GM23338 (cell line): ENCODE data around the gene PRR11. TPM values are rescaled to one million over a fixed set of nuclear protein-coding genes. Genes with fewer than 3 reads are reported as not detected.

ENCODE experiments used
- ATAC-seq: fragments of 200-7000 bp; cut with Tn5 transposase; 3 replicates; pipeline ENCODE4 v1.9.1; 2020
- DNase-seq: peaks from one replicate; pipeline ENCODE4 v3.0.0-alpha.2; 2015; ENCODE audit warnings: low spot score
- H2AFZ ChIP-seq: fragments of 200-600 bp; sonication (generic); 2 replicates; pipeline ENCODE4 v1.8.0; 2016; ENCODE audit warnings: antibody characterized with exemption, mild to moderate bottlenecking, moderate library complexity
- H3F3A ChIP-seq: fragments of 200-600 bp; sonication (generic); replicated peaks from 2 replicates; pipeline ENCODE4 v1.8.0; 2017; ENCODE audit warnings: antibody characterized with exemption, mixed run types, low read depth
- H3K27ac ChIP-seq: fragments of 200-600 bp; sonication (generic); 2 replicates; pipeline ENCODE4 v1.6.1; 2016; ENCODE audit warnings: low read depth
- H3K27me3 ChIP-seq: fragments of 200-600 bp; sonication (generic); 2 replicates; pipeline ENCODE4 v1.8.0; 2016; ENCODE audit warnings: mild to moderate bottlenecking, mixed run types, moderate library complexity; ENCODE audit not compliant: insufficient read depth
- H3K36me3 ChIP-seq: fragments of 200-600 bp; sonication (generic); 2 replicates; pipeline ENCODE4 v1.8.0; 2016; ENCODE audit warnings: mild to moderate bottlenecking; ENCODE audit not compliant: insufficient read depth
- H3K4me1 ChIP-seq: fragments of 200-600 bp; sonication (generic); 2 replicates; pipeline ENCODE4 v1.8.0; 2016; ENCODE audit warnings: mild to moderate bottlenecking, moderate library complexity; ENCODE audit not compliant: insufficient read depth
- H3K4me2 ChIP-seq: fragments of 200-600 bp; sonication (generic); 2 replicates; pipeline ENCODE4 v1.7.1; 2017; ENCODE audit warnings: mixed run types
- H3K4me3 ChIP-seq: fragments of 200-600 bp; sonication (generic); 2 replicates; pipeline ENCODE4 v1.6.1; 2016; ENCODE audit warnings: mixed run types
- H3K79me2 ChIP-seq: fragments of 200-600 bp; sonication (generic); replicated peaks from 2 replicates; pipeline ENCODE4 v1.8.0; 2017; ENCODE audit warnings: mild to moderate bottlenecking; ENCODE audit not compliant: insufficient read depth
- H3K9me2 ChIP-seq: fragments of 200-600 bp; sonication (generic); 2 replicates; pipeline ENCODE4 v1.8.0; 2017; ENCODE audit not compliant: insufficient read depth
- H4K20me1 ChIP-seq: fragments of 200-600 bp; sonication (generic); replicated peaks from 2 replicates; pipeline ENCODE4 v1.8.0; 2017; ENCODE audit warnings: mild to moderate bottlenecking; ENCODE audit not compliant: insufficient read depth
- H3K27ac Mint-ChIP-seq: 2 replicates; pipeline ENCODE4 v1.8.0; 2020; ENCODE audit warnings: inconsistent platforms, mild to moderate bottlenecking, moderate library complexity, mixed read lengths
- H3K27me3 Mint-ChIP-seq: 3 replicates; pipeline ENCODE4 v1.8.0; 2022; ENCODE audit warnings: low read depth, mild to moderate bottlenecking, moderate library complexity, mixed read lengths, inconsistent platforms; ENCODE audit not compliant: insufficient read depth, poor library complexity
- H3K36me3 Mint-ChIP-seq: 3 replicates; pipeline ENCODE4 v1.8.0; 2021; ENCODE audit warnings: low read depth, mild to moderate bottlenecking, inconsistent platforms, moderate library complexity, mixed read lengths
- H3K4me1 Mint-ChIP-seq: 3 replicates; pipeline ENCODE4 v1.8.0; 2020; ENCODE audit warnings: mild to moderate bottlenecking, inconsistent platforms, mixed read lengths
- H3K4me3 Mint-ChIP-seq: 3 replicates; pipeline ENCODE4 v1.8.0; 2021; ENCODE audit warnings: moderate library complexity, mild to moderate bottlenecking, inconsistent platforms, mixed read lengths
- H3K9me3 Mint-ChIP-seq: 3 replicates; pipeline ENCODE4 v1.8.0; 2020; ENCODE audit warnings: moderate library complexity, mild to moderate bottlenecking, inconsistent platforms, mixed read lengths
- EZH2phosphoT487 ChIP-seq: fragments of 200-600 bp; sonication (generic); IDR thresholded peaks from one replicate; pipeline ENCODE4 v1.8.1; 2018; ENCODE audit warnings: antibody characterized with exemption; ENCODE audit not compliant: unreplicated experiment
- NANOG ChIP-seq: IDR thresholded peaks from 2 replicates; pipeline ENCODE4 v1.6.1; 2016; ENCODE audit warnings: antibody characterized with exemption, borderline replicate concordance
- STAT1 ChIP-seq: IDR thresholded peaks from one replicate; pipeline ENCODE4 v1.6.1; 2016; ENCODE audit warnings: antibody characterized with exemption; ENCODE audit not compliant: unreplicated experiment
- ZNF114 ChIP-seq: fragments of 250-450 bp; sonication (Bioruptor Pico); IDR thresholded peaks from 2 replicates; pipeline ENCODE4 v1.5.0; 2020; ENCODE audit warnings: mild to moderate bottlenecking, moderate library complexity
- ZNF331 ChIP-seq: fragments of 250-450 bp; sonication (Bioruptor Pico); IDR thresholded peaks from 2 replicates; pipeline ENCODE4 v1.5.0; 2020; ENCODE audit warnings: low read depth, mild to moderate bottlenecking, moderate library complexity
- polyA plus RNA-seq: library from polyadenylated mRNA; unstranded; fragments of >200 nt; fragmentation: Nextera tagmentation; extraction: Ambion mirVana; gene quantifications from 2 replicates; pipeline ENCODE4 v1.2.1, GENCODE V29; 2016
- total RNA-seq: library from RNA; depleted of rRNA; stranded (reverse); fragments of >200 nt; shearing (Covaris generic); gene quantifications from 2 replicates; pipeline ENCODE4 v1.2.3, GENCODE V29; 2014
- TF ChIP-seq, protein P1 (sequence below): IDR thresholded peaks from 2 replicates; pipeline ENCODE4 v1.6.1; 2016; ENCODE audit warnings: antibody characterized with exemption
- TF ChIP-seq, protein P2 (sequence below): fragments of 250-450 bp; sonication (Bioruptor Pico); IDR thresholded peaks from 2 replicates; pipeline ENCODE4 v1.5.0; 2020; ENCODE audit warnings: mild to moderate bottlenecking, moderate library complexity
- TF ChIP-seq, protein P3 (sequence below), 2 experiments: fragments of 200-600 bp in 1 of 2; sonication (generic) in 1 of 2; conservative IDR thresholded peaks; 2 replicates each; pipeline versions ENCODE4 v1.5.1 to v1.6.1; 2016 to 2017; ENCODE audit warnings: antibody characterized with exemption in 2 of 2, low read depth in 2 of 2, mild to moderate bottlenecking in 2 of 2, moderate library complexity in 1 of 2

PRR11 gene
- total and polyA plus RNA-seq, 2 experiments from 2014 or later = 42.7 to 55.9 TPM

DNA sequence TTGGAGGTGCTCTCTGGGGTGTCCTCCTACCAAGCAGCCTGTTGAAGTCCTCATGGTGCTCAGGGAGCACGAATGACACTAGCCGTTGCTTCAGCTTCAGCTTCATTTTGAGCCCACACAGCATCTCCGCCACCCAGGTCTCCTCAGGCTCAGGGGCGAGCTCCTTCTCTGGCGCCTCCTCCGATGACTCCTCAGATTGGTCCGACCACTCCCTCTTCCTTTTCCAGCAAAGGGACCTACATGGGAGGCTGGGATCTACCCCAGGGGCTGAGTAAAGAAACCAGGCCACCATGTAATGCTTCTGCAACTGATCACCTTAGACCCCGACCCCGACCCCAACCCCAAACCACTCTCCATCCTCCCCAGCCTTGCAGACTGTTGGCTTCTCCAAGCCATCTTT lies 25.9 kb downstream of the PRR11 start:
- Mint-ChIP-seq H3K4me3 (no peak overlapping the region), H3K4me1 (no peaks in the 10 kb centered on the region; the same call in 2 of the 3 replicates), H3K27me3 (peaks cover 6% of the 10 kb centered on the region), H3K27ac (no peak overlapping the region), H3K9me3 (no peaks in the 10 kb centered on the region), H3K36me3 (peaks cover 37% of the 10 kb centered on the region)
- no peaks in the 10 kb centered on the region for H3K9me2 ChIP-seq
- peaks cover 8% of the 10 kb centered on the region for H3K36me3 ChIP-seq
- H3K4me2 ChIP-seq = no peak overlapping the region
- H4K20me1 ChIP-seq = no peaks in the 10 kb centered on the region
- H3K4me1 ChIP-seq = no peaks in the 10 kb centered on the region
- no peak for ATAC-seq
- H2AFZ ChIP-seq = no peak overlapping the region
- DNase-seq = no peak
- no peaks in the 10 kb centered on the region for H3K27me3 ChIP-seq
- no peaks in the 10 kb centered on the region for H3K79me2 ChIP-seq
- H3F3A ChIP-seq = no peaks in the 10 kb centered on the region
- no peak overlapping the region for H3K27ac ChIP-seq
- no peak overlapping the region for H3K4me3 ChIP-seq
- TF ChIP-seq, protein P1, sequence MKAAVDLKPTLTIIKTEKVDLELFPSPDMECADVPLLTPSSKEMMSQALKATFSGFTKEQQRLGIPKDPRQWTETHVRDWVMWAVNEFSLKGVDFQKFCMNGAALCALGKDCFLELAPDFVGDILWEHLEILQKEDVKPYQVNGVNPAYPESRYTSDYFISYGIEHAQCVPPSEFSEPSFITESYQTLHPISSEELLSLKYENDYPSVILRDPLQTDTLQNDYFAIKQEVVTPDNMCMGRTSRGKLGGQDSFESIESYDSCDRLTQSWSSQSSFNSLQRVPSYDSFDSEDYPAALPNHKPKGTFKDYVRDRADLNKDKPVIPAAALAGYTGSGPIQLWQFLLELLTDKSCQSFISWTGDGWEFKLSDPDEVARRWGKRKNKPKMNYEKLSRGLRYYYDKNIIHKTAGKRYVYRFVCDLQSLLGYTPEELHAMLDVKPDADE = no peak

DNA sequence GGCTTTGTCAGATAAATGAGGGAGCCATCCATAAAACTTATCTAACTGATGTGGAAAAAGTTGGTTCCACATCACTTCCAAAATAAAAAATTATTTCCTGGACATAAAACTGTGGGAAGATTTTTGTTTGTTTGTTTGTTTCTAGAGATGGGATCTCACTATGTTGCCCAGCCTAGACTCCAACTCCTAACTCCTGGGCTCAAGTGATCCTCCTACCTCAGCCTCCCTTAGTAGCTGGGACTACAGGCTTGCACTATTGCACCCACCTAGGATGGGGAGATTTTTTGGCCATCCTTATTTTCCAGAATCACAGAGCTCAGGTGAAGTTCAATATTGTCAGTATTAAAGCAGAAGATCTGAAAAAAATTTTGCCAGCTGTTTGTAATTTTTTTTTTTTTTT lies 30.5 kb downstream of the PRR11 start:
- Histone ChIP-seq H3K4me3 (no peak overlapping the region), H3F3A (no peaks in the 10 kb centered on the region), H3K4me1 (no peaks in the 10 kb centered on the region), H3K9me2 (no peaks in the 10 kb centered on the region), H3K36me3 (peaks cover 17% of the 10 kb centered on the region), H3K4me2 (no peak overlapping the region), H3K27me3 (no peaks in the 10 kb centered on the region), H3K79me2 (no peaks in the 10 kb centered on the region), H2AFZ (no peak overlapping the region), H3K27ac (no peak overlapping the region), H4K20me1 (no peaks in the 10 kb centered on the region)
- Mint-ChIP-seq H3K9me3 (no peaks in the 10 kb centered on the region), H3K36me3 (peaks cover 42% of the 10 kb centered on the region), H3K27me3 (peaks cover 5% of the 10 kb centered on the region), H3K27ac (no peak overlapping the region), H3K4me1 (no peaks in the 10 kb centered on the region), H3K4me3 (no peak overlapping the region)
- ATAC-seq (no peak), DNase-seq (no peak)
- TF ChIP-seq ZNF114 (CRISPR knock-in tag) (no peak), STAT1 (no peak), EZH2phosphoT487 (no peak), ZNF331 (CRISPR knock-in tag) (no peak), NANOG (no peak)
- TF ChIP-seq, protein P2, sequence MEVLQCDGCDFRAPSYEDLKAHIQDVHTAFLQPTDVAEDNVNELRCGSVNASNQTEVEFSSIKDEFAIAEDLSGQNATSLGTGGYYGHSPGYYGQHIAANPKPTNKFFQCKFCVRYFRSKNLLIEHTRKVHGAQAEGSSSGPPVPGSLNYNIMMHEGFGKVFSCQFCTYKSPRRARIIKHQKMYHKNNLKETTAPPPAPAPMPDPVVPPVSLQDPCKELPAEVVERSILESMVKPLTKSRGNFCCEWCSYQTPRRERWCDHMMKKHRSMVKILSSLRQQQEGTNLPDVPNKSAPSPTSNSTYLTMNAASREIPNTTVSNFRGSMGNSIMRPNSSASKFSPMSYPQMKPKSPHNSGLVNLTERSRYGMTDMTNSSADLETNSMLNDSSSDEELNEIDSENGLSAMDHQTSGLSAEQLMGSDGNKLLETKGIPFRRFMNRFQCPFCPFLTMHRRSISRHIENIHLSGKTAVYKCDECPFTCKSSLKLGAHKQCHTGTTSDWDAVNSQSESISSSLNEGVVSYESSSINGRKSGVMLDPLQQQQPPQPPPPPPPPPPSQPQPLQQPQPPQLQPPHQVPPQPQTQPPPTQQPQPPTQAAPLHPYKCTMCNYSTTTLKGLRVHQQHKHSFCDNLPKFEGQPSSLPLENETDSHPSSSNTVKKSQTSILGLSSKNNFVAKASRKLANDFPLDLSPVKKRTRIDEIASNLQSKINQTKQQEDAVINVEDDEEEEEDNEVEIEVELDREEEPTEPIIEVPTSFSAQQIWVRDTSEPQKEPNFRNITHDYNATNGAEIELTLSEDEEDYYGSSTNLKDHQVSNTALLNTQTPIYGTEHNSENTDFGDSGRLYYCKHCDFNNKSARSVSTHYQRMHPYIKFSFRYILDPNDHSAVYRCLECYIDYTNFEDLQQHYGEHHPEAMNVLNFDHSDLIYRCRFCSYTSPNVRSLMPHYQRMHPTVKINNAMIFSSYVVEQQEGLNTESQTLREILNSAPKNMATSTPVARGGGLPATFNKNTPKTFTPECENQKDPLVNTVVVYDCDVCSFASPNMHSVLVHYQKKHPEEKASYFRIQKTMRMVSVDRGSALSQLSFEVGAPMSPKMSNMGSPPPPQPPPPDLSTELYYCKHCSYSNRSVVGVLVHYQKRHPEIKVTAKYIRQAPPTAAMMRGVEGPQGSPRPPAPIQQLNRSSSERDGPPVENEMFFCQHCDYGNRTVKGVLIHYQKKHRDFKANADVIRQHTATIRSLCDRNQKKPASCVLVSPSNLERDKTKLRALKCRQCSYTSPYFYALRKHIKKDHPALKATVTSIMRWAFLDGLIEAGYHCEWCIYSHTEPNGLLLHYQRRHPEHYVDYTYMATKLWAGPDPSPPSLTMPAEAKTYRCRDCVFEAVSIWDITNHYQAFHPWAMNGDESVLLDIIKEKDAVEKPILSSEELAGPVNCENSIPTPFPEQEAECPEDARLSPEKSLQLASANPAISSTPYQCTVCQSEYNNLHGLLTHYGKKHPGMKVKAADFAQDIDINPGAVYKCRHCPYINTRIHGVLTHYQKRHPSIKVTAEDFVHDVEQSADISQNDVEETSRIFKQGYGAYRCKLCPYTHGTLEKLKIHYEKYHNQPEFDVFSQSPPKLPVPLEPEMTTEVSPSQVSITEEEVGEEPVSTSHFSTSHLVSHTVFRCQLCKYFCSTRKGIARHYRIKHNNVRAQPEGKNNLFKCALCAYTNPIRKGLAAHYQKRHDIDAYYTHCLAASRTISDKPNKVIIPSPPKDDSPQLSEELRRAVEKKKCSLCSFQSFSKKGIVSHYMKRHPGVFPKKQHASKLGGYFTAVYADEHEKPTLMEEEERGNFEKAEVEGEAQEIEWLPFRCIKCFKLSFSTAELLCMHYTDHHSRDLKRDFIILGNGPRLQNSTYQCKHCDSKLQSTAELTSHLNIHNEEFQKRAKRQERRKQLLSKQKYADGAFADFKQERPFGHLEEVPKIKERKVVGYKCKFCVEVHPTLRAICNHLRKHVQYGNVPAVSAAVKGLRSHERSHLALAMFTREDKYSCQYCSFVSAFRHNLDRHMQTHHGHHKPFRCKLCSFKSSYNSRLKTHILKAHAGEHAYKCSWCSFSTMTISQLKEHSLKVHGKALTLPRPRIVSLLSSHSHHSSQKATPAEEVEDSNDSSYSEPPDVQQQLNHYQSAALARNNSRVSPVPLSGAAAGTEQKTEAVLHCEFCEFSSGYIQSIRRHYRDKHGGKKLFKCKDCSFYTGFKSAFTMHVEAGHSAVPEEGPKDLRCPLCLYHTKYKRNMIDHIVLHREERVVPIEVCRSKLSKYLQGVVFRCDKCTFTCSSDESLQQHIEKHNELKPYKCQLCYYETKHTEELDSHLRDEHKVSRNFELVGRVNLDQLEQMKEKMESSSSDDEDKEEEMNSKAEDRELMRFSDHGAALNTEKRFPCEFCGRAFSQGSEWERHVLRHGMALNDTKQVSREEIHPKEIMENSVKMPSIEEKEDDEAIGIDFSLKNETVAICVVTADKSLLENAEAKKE = no peak
- TF ChIP-seq, protein P3, sequence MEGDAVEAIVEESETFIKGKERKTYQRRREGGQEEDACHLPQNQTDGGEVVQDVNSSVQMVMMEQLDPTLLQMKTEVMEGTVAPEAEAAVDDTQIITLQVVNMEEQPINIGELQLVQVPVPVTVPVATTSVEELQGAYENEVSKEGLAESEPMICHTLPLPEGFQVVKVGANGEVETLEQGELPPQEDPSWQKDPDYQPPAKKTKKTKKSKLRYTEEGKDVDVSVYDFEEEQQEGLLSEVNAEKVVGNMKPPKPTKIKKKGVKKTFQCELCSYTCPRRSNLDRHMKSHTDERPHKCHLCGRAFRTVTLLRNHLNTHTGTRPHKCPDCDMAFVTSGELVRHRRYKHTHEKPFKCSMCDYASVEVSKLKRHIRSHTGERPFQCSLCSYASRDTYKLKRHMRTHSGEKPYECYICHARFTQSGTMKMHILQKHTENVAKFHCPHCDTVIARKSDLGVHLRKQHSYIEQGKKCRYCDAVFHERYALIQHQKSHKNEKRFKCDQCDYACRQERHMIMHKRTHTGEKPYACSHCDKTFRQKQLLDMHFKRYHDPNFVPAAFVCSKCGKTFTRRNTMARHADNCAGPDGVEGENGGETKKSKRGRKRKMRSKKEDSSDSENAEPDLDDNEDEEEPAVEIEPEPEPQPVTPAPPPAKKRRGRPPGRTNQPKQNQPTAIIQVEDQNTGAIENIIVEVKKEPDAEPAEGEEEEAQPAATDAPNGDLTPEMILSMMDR (conservative IDR thresholded peaks at IDR 0.05; ENCODE audit: low read depth in 2 of 2) = no peak
- TF ChIP-seq, protein P1 = no peak
